KMS-11 (cell line): ENCODE results near the gene BTK.

Source experiments
- H2AFZ ChIP-seq: fragments of 200-600 bp; sonication (generic); 2 replicates; pipeline ENCODE4 v1.6.1; 2016; ENCODE audit warnings: antibody characterized with exemption, mixed run types, low read depth
- H3K27ac ChIP-seq: fragments of 200-600 bp; sonication (generic); 2 replicates; pipeline ENCODE4 v1.6.1; 2016; ENCODE audit warnings: mild to moderate bottlenecking, mixed run types
- H3K27me3 ChIP-seq: fragments of 200-600 bp; sonication (generic); 2 replicates; pipeline ENCODE4 v1.6.1; 2017; ENCODE audit warnings: mild to moderate bottlenecking, low read depth, mixed run types, moderate library complexity; ENCODE audit not compliant: insufficient read depth
- H3K36me3 ChIP-seq: fragments of 200-600 bp; sonication (generic); 2 replicates; pipeline ENCODE4 v1.6.1; 2017; ENCODE audit warnings: mild to moderate bottlenecking, mixed run types; ENCODE audit not compliant: insufficient read depth
- H3K4me1 ChIP-seq: fragments of 200-600 bp; sonication (generic); 2 replicates; pipeline ENCODE4 v1.6.1; 2016; ENCODE audit warnings: mild to moderate bottlenecking, low read depth, mixed run types; ENCODE audit not compliant: poor library complexity, severe bottlenecking
- H3K4me2 ChIP-seq: fragments of 200-600 bp; sonication (generic); 2 replicates; pipeline ENCODE4 v1.7.0; 2016; ENCODE audit warnings: mild to moderate bottlenecking, mixed run types
- H3K4me3 ChIP-seq: fragments of 200-600 bp; sonication (generic); IDR thresholded peaks from 2 replicates; pipeline ENCODE4 v1.6.1; 2017; ENCODE audit warnings: low read depth, low read length, mixed read lengths; ENCODE audit not compliant: insufficient read depth
- H3K79me2 ChIP-seq: fragments of 200-600 bp; sonication (generic); 2 replicates; pipeline ENCODE4 v1.6.1; 2016; ENCODE audit warnings: low read depth, mixed run types; ENCODE audit not compliant: insufficient read depth
- H3K9ac ChIP-seq: fragments of 200-600 bp; sonication (generic); 2 replicates; pipeline ENCODE4 v1.6.1; 2016; ENCODE audit warnings: mild to moderate bottlenecking, mixed run types
- H4K20me1 ChIP-seq: fragments of 200-600 bp; sonication (generic); 2 replicates; pipeline ENCODE4 v1.6.1; 2016; ENCODE audit warnings: mild to moderate bottlenecking, mixed run types; ENCODE audit not compliant: insufficient read depth
- CTCF ChIP-seq: fragments of 200-600 bp; sonication (generic); conservative IDR thresholded peaks from 2 replicates; pipeline ENCODE4 v1.6.1; 2017; ENCODE audit warnings: low read depth, mild to moderate bottlenecking, antibody characterized with exemption, low read length, moderate library complexity, mixed read lengths

BTK gene

GRCh38 chrX:101362757-101363156 is 23.2 kb downstream of the BTK start:
- H3K27ac ChIP-seq = no peak overlapping the region
- no peak overlapping the region for H2AFZ ChIP-seq
- no peak overlapping the region for H3K9ac ChIP-seq
- H3K36me3 ChIP-seq = no peaks in the 10 kb centered on the region
- no peak overlapping the region for H3K4me3 ChIP-seq
- H3K4me2 ChIP-seq = no peak overlapping the region
- H3K27me3 ChIP-seq = no peaks in the 10 kb centered on the region
- no peaks in the 10 kb centered on the region for H3K79me2 ChIP-seq
- no peaks in the 10 kb centered on the region for H3K4me1 ChIP-seq
- H4K20me1 ChIP-seq = no peaks in the 10 kb centered on the region
- TF ChIP-seq CTCF = no peak

- Histone ChIP-seq H4K20me1 (no peaks in the 10 kb centered on the region), H3K9ac (no peak overlapping the region), H3K27me3 (no peaks in the 10 kb centered on the region), H3K4me1 (no peaks in the 10 kb centered on the region), H3K27ac (no peak overlapping the region), H3K4me3 (no peak overlapping the region), H3K79me2 (no peaks in the 10 kb centered on the region), H3K4me2 (no peak overlapping the region), H2AFZ (no peak overlapping the region), H3K36me3 (no peaks in the 10 kb centered on the region)
- no peak for TF ChIP-seq CTCF
Measured at GRCh38 chrX:101362116-101362515, 23.9 kb downstream of the BTK start.

DNA sequence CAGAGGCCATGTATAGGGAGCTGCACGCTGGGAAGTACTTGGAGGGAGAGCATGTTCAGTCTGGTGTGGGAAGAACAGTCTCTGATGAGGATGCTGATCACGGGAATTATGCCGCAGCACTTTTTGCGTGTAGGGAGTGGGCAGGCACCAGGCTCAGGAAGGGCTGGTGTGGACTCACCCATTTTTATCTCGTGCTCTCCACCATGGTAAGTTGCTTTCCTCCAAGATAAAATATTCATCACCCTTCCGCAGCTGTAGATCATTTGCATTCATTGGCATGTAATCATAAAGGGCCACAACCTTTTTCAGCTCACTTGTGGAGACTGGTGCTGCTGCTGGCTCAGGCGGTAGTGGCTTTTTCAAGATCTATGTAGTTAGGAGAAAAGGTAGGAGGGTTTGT is 25.6 kb downstream of the BTK start:
- H3K4me2 ChIP-seq = no peak overlapping the region
- H3K36me3 ChIP-seq = no peaks in the 10 kb centered on the region
- H3K4me3 ChIP-seq = no peak overlapping the region
- no peak overlapping the region for H3K27ac ChIP-seq
- no peaks in the 10 kb centered on the region for H4K20me1 ChIP-seq
- TF ChIP-seq CTCF = no peak
- no peaks in the 10 kb centered on the region for H3K27me3 ChIP-seq
- H2AFZ ChIP-seq = no peak overlapping the region
- H3K9ac ChIP-seq = no peak overlapping the region
- no peaks in the 10 kb centered on the region for H3K79me2 ChIP-seq
- H3K4me1 ChIP-seq = no peaks in the 10 kb centered on the region

DNA sequence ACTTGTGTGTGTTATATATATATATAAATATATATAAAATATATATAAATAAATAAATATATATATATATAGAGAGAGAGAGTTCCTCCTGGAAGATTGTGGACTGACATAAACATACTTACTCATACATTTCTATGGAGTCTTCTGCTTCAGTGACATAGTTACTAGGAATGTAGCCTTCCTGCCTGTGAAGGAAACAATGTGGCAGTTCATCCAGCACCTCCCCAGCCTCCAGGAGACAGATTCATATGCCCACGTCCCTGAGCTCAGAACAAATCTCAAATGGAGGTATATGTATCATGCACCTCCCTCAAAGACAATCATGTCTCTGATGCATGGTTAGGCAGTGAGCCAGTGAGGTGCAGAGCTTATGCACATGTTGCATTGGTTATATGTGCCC is 26.0 kb downstream of the BTK start:
- Histone ChIP-seq H2AFZ (no peak overlapping the region), H3K27ac (no peak overlapping the region), H3K79me2 (no peaks in the 10 kb centered on the region), H3K36me3 (no peaks in the 10 kb centered on the region), H3K9ac (no peak overlapping the region), H3K4me2 (no peak overlapping the region), H3K4me3 (no peak overlapping the region), H3K4me1 (no peaks in the 10 kb centered on the region), H3K27me3 (no peaks in the 10 kb centered on the region), H4K20me1 (no peaks in the 10 kb centered on the region)
- TF ChIP-seq CTCF = no peak
